Activated T-helper 2 cell treated with anti-CD3 and anti-CD28 coated beads, Interferon-gamma antibody, Interleukin-2, Interleukin-4, amounts not matched to agents 10 μg/mL and 5 μg/mL and 100 μg/mL, durations not matched to agents 14 hours and 24 hours and 36 hours (primary cell): ENCODE measurements around the gene TEX28. TPM values are rescaled to one million over a fixed set of nuclear protein-coding genes. Genes with fewer than 3 reads are reported as not detected.

Experiments used
- DNase-seq: peaks from one replicate; pipeline ENCODE4 v3.0.0; 2021; ENCODE audit warnings: low spot score
- H3K27ac Mint-ChIP-seq: one replicate; pipeline ENCODE4 v1.8.0; 2021; ENCODE audit warnings: mixed read lengths
- H3K27me3 Mint-ChIP-seq: one replicate; pipeline ENCODE4 v1.8.0; 2021; ENCODE audit warnings: low read depth, mixed read lengths
- H3K36me3 Mint-ChIP-seq: one replicate; pipeline ENCODE4 v1.8.0; 2021; ENCODE audit warnings: low read depth, mixed read lengths
- H3K4me1 Mint-ChIP-seq: one replicate; pipeline ENCODE4 v1.8.0; 2021; ENCODE audit warnings: low read depth, mixed read lengths
- H3K4me3 Mint-ChIP-seq: one replicate; pipeline ENCODE4 v1.8.0; 2021; ENCODE audit warnings: low read depth, mild to moderate bottlenecking, moderate library complexity, mixed read lengths
- H3K9me3 Mint-ChIP-seq: one replicate; pipeline ENCODE4 v1.8.0; 2021; ENCODE audit warnings: mixed read lengths
- intact Hi-C: fragments of 100-400 bp; cut with micrococcal nuclease; formaldehyde crosslinking; loops from one replicate; pipeline ENCODE4 v1.15.1; 2023
- total RNA-seq: library from RNA; stranded (reverse); gene quantifications from 2 replicates; pipeline ENCODE4 v1.2.3, GENCODE V29; 2022

Gene TEX28
- total RNA-seq, 1 donor from 2014 or later: not detected

DNA sequence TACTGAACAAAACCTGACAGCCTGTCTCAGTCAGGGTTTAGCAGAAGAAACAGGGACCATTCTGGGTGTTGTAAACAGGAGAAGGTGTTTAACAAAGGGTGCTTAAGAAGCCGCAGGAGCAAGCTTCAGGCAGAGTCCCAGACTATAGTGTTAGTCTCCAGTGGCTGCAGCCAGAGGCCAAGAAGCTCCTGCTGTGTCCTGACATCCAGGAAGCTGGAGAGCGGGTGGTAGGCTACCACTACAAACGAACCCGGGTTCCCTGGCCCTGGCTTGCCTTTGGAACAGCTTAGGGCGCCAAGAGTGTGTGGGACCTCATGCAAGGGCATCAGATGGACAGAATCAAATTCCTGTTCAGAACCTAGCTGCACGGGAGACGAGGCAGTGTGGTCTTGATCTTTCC is 28.6 kb upstream of the TEX28 start:
- no peak for DNase-seq
- no peak overlapping the region for H3K4me3 Mint-ChIP-seq

DNA sequence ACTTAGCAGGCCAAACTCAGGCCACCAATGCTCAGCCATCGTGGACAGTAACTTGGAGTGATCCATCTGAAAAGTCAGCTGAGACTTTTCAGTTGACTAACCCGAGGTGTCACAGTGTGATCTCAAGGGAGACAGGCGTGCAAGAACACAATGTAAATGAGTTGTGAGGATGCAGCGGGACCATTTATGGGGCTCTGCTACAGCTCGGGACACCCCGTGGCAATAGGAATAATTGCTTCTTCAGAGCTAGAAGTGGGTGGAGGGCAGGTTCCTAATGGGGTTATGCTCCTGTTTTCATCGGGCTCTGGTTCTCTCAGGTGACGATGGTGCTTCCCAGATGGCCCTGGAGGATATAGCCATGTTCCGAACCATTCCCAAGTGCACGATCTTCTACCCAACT is 28.0 kb upstream of the TEX28 start:
- no peak overlapping the region for H3K27ac Mint-ChIP-seq
- no peaks in the 10 kb centered on the region for H3K36me3 Mint-ChIP-seq
- H3K4me3 Mint-ChIP-seq: no peak overlapping the region
- no peaks in the 10 kb centered on the region for H3K27me3 Mint-ChIP-seq
- no peak for DNase-seq
- peaks cover 33% of the 10 kb centered on the region for H3K4me1 Mint-ChIP-seq
- intact Hi-C loops: no loop called here
- H3K9me3 Mint-ChIP-seq: no peaks in the 10 kb centered on the region

More for the DNA sequence above, 28.6 kb upstream of the TEX28 start:
- Mint-ChIP-seq H3K9me3 (no peaks in the 10 kb centered on the region), H3K27ac (no peak overlapping the region), H3K4me1 (peaks cover 35% of the 10 kb centered on the region), H3K36me3 (no peaks in the 10 kb centered on the region), H3K27me3 (no peaks in the 10 kb centered on the region)
- intact Hi-C loops: no loop called here

DNA sequence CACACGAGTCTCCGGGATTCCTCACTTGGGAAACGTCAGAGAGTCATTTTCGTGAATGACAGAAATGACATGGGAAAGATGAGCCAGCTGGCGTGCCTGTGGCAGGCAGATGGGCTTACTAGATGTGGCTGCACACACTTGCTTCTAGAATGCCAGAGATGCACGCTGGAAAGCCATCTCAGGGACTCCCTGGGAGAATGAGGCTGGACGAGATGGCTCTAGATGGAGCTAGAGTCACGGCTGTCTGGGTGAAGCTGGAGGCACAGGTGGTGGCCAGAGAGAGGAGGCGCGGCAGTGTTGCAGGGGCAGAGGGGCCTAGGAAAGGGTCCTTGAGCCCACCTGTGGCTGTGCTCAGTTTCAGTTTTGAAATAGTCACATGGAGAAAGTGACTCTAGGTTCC is 26.7 kb upstream of the TEX28 start:
- intact Hi-C loops: no loop called here
- Mint-ChIP-seq H3K27ac (no peak overlapping the region), H3K36me3 (no peaks in the 10 kb centered on the region), H3K4me3 (no peak overlapping the region), H3K9me3 (no peaks in the 10 kb centered on the region), H3K27me3 (no peaks in the 10 kb centered on the region), H3K4me1 (peaks cover 25% of the 10 kb centered on the region)
- DNase-seq: no peak

DNA sequence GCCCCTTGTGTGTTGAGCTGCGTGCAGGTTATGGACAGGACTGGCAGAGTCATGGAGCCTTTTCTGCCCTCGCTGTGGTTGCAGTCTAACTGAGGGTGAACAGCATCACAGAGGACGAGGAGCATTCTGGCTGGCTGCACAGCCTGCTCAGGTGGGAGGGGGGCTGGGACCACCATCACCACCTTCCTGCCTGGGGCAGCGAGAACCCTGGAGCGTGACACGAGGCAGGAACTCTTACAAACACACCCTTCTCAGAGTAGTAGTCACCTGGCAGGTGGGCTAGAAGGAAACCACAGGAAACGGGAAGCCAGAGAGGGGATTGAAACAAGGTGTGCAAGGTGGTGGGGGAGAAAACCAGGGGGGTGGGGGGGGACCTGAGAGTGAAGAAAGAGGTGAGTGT is 26.2 kb upstream of the TEX28 start:
- H3K4me1 Mint-ChIP-seq: peaks cover 22% of the 10 kb centered on the region
- no peak overlapping the region for H3K27ac Mint-ChIP-seq
- no peak overlapping the region for H3K4me3 Mint-ChIP-seq
- H3K27me3 Mint-ChIP-seq: no peaks in the 10 kb centered on the region
- intact Hi-C loops: no loop called here
- no peaks in the 10 kb centered on the region for H3K9me3 Mint-ChIP-seq
- no peaks in the 10 kb centered on the region for H3K36me3 Mint-ChIP-seq
- no peak for DNase-seq

DNA sequence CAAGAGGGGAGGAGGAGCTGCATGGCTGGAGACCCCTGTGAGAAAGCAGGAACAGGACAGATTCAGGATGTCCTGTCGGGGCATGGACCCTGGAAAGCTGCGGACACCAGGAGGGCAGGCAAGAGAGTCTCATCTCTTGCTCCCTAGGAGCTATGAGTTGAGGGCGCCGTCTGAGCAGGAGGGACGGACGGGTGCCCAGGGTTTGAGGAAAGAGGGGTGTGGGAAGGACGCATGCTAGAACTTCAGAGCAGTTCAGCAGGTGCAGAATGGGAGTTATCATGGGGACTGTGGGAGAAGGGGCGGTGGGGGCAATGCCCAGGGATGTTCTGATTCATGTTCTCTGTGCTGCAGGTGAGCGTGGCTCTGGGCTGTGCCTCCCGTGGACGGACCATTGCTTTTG is 25.5 kb upstream of the TEX28 start:
- no peaks in the 10 kb centered on the region for H3K27me3 Mint-ChIP-seq
- H3K9me3 Mint-ChIP-seq: no peaks in the 10 kb centered on the region
- intact Hi-C loops: no loop called here
- H3K4me3 Mint-ChIP-seq: no peak overlapping the region
- DNase-seq: no peak
- peaks cover 20% of the 10 kb centered on the region for H3K4me1 Mint-ChIP-seq
- no peak overlapping the region for H3K27ac Mint-ChIP-seq
- H3K36me3 Mint-ChIP-seq: no peaks in the 10 kb centered on the region

DNA sequence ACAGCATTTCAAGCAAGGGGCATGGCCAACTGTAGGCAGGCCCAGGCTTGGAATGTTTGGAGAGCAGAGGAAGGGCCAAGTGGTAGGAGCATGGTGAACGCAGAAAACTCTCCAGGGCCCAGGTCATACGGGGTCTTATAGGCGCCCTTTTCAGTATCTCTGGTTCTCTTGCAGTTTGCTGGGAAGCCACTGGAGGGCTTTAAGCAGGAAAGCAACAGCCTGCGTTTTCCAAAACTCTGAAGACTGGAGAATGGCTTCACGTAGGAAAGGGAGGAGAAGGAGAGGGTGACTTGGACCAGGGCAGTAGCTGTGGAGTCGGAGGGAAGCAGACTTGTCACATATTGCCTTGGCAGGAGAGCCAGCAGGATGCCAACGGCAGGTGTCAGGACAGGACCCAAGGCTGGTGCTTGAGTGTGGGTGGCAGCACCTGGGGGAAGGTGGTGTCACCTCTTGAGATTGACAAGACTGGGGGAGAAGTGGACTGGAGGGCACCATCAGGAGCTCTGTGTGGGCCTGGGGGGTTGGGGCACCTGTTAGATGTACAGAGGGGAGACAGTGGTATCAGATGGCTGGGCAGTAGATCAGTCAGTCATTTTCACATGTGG is 22.6 kb upstream of the TEX28 start:
- no peak for DNase-seq
- H3K4me3 Mint-ChIP-seq: no peak overlapping the region
- H3K27ac Mint-ChIP-seq: no peak overlapping the region
- peaks cover 38% of the 10 kb centered on the region for H3K4me1 Mint-ChIP-seq
- no peaks in the 10 kb centered on the region for H3K9me3 Mint-ChIP-seq
- no peaks in the 10 kb centered on the region for H3K36me3 Mint-ChIP-seq
- intact Hi-C loops: no loop called here
- no peaks in the 10 kb centered on the region for H3K27me3 Mint-ChIP-seq

DNA sequence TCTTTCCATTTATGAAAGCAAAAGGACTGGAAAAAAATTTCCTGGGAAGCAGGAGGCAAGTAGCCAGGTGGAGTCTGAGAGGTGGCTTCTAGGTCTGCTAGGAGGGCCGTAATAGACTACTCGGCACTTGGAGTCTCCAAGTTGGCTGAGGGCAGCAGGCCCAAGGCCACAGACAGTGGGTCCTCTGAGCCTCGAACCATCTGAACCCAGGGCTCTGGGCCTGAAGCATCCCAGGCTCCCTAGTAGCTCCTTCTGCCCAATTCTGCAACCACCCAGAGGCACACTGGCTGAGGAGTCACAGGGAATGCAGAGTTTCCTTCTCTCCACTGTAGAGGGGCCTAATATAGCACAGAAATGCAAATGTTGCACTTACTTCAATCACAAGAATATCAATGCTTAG is 20.5 kb upstream of the TEX28 start:
- H3K27ac Mint-ChIP-seq: no peak overlapping the region
- no peaks in the 10 kb centered on the region for H3K27me3 Mint-ChIP-seq
- intact Hi-C loops: no loop called here
- DNase-seq: no peak
- no peaks in the 10 kb centered on the region for H3K9me3 Mint-ChIP-seq
- H3K4me1 Mint-ChIP-seq: peaks cover 42% of the 10 kb centered on the region
- H3K4me3 Mint-ChIP-seq: no peak overlapping the region
- H3K36me3 Mint-ChIP-seq: no peaks in the 10 kb centered on the region

DNA sequence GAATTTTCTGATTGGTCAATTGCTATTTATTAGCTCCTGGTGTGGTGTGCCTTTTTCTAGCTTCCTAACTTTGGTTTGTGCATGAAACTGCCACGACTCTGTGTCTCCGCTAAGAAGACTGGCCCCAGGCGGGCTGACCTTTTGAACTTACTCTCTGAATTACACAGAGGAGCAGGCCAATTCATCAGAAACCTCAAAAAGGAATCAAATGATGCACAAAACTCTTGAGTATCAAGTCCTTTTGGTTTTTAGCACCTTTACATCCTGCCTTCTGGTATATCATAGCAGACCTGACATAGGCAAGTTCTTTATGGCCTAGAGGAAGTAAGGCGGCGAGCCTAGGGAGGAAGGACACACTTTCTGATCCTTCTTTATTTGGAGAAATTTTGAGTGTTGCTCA is 18.2 kb upstream of the TEX28 start:
- peaks cover 43% of the 10 kb centered on the region for H3K4me1 Mint-ChIP-seq
- H3K9me3 Mint-ChIP-seq: no peaks in the 10 kb centered on the region
- peak overlapping the region; percentile 95 for H3K27ac Mint-ChIP-seq
- DNase-seq: no peak
- no peaks in the 10 kb centered on the region for H3K27me3 Mint-ChIP-seq
- intact Hi-C loops: no loop called here
- H3K4me3 Mint-ChIP-seq: peak overlapping the region; percentile 72
- H3K36me3 Mint-ChIP-seq: no peaks in the 10 kb centered on the region

DNA sequence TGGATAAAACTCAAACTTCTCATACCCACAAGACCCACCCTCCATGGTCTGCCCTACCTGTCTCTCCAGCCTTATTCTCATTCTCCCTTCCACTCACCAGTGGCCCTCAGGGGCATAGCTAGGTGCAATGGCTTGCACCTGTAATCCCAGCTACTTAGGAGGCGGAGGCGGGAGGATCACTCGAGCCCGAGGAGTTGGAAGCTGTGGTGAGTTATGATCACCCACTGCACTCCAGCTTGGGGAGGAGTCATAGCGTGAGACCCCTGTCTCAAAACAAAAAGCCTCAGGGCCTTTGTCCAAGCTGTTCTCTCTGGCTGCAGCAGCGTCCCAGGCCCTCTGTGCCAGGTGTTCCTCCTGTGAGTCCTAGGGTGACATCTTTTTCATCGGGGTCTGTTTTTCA is 17.2 kb upstream of the TEX28 start:
- H3K36me3 Mint-ChIP-seq: no peaks in the 10 kb centered on the region
- no peak overlapping the region for H3K4me3 Mint-ChIP-seq
- intact Hi-C loops: no loop called here
- H3K4me1 Mint-ChIP-seq: peaks cover 46% of the 10 kb centered on the region
- no peak overlapping the region for H3K27ac Mint-ChIP-seq
- DNase-seq: no peak
- H3K27me3 Mint-ChIP-seq: no peaks in the 10 kb centered on the region
- H3K9me3 Mint-ChIP-seq: no peaks in the 10 kb centered on the region

DNA sequence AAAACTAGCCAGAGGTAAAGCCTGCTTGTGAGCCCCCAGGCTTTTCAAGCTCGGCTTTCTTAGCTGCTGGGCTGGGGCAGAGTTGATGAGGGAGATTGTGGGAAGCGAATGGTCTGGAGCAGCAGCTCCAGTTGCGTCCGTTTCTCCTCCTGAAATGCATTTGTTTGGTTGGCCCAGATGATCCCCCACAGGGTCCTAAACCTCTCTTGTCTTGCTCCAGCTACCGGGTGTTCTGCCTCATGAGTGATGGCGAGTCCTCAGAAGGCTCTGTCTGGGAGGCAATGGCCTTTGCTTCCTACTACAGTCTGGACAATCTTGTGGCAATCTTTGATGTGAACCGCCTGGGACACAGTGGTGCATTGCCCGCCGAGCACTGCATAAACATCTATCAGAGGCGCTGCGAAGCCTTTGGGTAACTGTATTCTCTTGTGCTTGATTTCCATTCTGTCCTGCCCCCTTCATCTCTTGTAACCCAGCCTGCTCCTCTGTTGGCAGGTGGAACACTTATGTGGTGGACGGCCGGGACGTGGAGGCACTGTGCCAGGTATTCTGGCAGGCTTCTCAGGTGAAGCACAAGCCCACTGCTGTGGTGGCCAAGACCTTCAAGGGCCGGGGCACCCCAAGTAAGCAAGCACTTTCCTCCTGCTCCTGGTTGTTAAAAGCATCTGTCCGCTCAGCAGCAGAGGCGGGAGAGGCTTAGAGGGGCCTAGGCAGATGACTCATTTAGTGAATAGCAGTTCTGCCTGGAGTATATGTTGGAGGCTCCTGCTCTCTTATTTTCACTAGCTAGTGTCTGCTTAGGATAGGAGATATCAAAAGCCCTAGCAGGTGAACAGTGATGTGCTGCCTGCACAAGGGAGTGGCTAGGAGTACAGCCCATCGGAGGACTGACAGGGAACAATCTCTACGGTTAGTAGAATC is 16.0 kb upstream of the TEX28 start:
- DNase-seq: no peak
- Mint-ChIP-seq H3K9me3 (no peaks in the 10 kb centered on the region), H3K36me3 (no peaks in the 10 kb centered on the region), H3K27ac (no peak overlapping the region), H3K4me1 (peaks cover 46% of the 10 kb centered on the region), H3K27me3 (no peaks in the 10 kb centered on the region), H3K4me3 (no peak overlapping the region)
- intact Hi-C loops: no loop called here

DNA sequence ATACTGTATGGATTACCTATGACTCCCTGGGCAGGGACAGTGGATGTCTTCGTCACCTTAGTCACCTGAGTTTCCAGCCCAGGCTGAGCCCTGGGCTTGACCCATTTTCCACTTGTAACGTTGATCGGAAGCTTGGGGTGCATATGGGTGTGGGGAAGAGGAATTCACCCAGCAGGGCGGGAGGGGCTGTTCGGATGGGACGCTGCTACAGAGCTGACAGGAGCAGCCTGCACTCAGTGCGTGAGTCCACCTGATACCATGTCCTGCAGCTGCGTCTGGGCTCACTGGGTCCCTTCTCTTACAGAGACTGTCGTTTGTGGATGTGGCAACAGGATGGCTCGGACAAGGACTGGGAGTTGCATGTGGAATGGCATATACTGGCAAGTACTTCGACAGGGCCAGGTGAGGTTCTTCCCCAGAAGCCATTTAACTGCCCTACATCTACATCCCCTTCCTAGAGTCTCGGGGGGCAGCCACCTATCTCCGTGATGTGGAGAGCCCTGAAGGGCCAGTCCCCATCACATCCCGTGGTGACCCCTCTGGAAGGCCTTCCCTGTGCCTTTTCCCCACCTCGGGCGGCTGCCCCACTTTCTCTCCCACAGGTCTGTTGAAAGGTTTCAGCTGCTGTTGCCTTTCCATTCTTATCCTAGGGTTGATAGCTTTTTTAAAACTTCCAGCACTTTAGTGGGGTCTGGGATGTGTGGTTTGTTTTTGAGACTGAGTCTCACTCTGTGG is 14.3 kb upstream of the TEX28 start:
- no peaks in the 10 kb centered on the region for H3K36me3 Mint-ChIP-seq
- intact Hi-C loops: no loop called here
- peaks cover 40% of the 10 kb centered on the region for H3K4me1 Mint-ChIP-seq
- no peaks in the 10 kb centered on the region for H3K27me3 Mint-ChIP-seq
- DNase-seq: no peak
- H3K4me3 Mint-ChIP-seq: no peak overlapping the region
- H3K27ac Mint-ChIP-seq: no peak overlapping the region
- no peaks in the 10 kb centered on the region for H3K9me3 Mint-ChIP-seq

DNA sequence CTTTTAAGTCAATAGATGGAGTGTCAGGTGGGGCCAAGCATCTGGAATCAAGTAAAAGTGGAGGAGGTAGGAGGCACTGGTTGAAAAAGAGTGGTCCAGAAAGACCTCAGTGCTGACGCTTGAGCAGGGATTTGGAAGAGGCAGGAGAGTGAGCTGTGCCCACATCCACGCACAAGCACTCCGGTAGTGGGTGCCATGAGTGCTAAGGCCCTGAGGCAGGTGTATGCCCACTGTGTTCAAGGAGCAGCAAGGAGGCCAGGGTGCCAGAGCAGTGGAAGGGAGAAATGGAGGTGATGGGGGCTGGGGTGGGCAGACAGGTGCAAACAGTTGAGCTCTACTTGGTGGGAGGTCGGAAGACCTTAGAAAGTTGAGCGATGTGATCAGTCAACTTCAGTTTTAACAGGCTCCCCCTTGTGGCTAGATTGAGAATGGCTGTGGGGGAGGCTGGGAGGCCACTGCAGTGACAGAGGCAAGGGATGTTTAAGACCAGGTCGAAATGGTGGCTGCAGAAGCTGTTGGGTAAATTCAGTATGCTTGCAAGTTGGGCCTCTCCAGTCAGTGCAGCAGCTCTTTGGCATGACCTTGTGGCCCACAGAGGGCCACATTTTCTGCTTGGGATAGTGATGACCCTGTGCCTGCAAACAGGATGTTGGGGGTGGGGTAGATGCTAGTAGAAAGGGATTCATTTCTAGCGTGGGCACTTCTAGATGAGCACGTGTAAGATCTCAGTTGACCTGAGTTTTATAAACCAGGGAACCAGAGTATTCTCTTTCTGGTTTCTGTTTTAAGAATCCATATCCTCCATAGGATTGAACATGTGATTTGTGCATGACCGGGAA is 13.4 kb upstream of the TEX28 start:
- Mint-ChIP-seq H3K27ac (peak overlapping the region; percentile 65), H3K9me3 (no peaks in the 10 kb centered on the region), H3K4me1 (peaks cover 36% of the 10 kb centered on the region), H3K36me3 (no peaks in the 10 kb centered on the region), H3K4me3 (no peak overlapping the region), H3K27me3 (no peaks in the 10 kb centered on the region)
- DNase-seq: peak; percentile 66
- intact Hi-C loops: no loop called here
